HPDE6-E6E7 (cell line): ENCODE data around the gene PTGDR2.

Experiments used
- DNase-seq: peaks from one replicate; pipeline ENCODE4 v3.0.0; 2011; ENCODE audit warnings: missing footprints; ENCODE audit errors: extremely low spot score

The PTGDR2 gene

DNA sequence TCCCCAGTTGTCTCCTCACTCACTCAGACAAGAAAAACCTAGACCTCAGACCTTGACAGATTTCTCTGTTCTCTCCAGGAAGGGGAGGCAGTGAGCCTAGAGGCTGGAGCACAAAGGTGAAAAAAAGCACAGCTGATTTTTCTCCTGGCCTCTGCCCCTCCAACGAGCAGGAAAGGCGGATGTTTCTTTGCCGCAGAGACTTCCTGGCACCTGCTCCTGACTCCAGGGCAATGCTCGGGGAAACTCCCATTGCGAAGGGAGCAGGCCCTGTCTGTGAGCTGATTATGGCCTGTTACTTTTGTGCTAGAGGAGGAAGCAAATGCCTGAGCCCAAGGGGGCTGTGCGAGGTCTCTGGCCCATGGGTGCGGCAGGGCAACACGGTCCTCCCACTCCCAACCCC is 45.2 kb downstream of the PTGDR2 start:
- DNase-seq = no peak

DNA sequence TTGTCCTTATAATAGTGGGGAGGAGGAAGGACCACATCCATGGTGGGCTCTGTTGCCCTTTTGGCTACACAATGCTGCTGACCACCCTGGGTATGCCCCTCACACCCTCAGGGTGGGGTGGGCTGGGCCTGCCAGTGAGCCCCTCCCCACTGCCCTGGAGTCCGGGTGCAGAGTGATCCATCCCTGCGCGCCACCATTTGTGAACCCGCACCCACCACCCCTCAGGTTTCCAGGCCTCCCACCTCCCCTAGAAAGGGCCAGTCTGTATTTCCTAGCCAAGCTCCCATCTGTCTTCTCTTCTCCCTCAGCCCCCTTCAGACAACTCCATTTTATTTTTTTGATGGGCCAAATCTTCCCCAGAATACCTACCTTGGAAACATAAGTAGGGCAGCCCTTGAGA is 45.6 kb downstream of the PTGDR2 start:
- no peak for DNase-seq

GRCh38 chr11:60809691-60810090 is 46.1 kb downstream of the PTGDR2 start:
- no peak for DNase-seq

- DNase-seq = no peak
Measured at GRCh38 chr11:60809249-60809648, 46.5 kb downstream of the PTGDR2 start.

- no peak for DNase-seq
Measured at GRCh38 chr11:60803273-60803936, 52.3 kb downstream of the PTGDR2 start.

DNA sequence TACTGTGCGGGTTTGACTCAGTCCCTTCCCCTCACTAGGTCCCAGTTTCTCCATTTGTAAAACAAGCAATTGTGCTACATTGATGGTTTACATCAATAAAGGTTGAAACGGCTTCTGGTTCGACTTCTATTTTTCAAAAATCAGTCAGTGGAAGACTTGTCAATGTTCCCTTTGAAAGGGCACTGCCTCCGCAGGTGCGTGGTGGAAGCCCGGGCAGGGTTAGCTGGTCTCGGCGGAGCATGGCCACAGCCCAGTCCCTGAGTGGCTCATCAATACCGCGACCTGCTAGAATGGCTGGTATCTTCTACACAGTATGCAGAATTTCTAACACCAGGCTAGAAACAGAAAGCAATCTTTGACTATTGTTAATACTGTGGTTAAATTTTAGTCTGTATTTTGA is 54.6 kb downstream of the PTGDR2 start:
- no peak for DNase-seq
